Spleen (tissue), 11 donors: Measurements from ENCODE around the gene OGFOD3. TPM values are rescaled to one million over a fixed set of nuclear protein-coding genes. Genes with fewer than 3 reads are reported as not detected.

Experiments used
- DNase-seq: peaks from one replicate; pipeline ENCODE4 v3.0.0-alpha.2; 2020
- H3K27ac ChIP-seq, 8 donors: fragments of 200-600 bp; sonication (generic) in 7 of 8; 1 replicate in 4 of 8; 2 replicates in 4 of 8; pipeline versions ENCODE4 v1.5.0 to v1.8.0; 2016 to 2021; ENCODE audit warnings: inconsistent platforms in 4 of 8, mild to moderate bottlenecking in 4 of 8, moderate library complexity in 1 of 8
- H3K27me3 ChIP-seq, 7 donors: fragments of 200-600 bp; sonication (generic) in 6 of 7; replicated peaks in 1 of 7; 1 replicate in 4 of 7; 2 replicates in 3 of 7; pipeline versions ENCODE4 v1.5.0 to v1.8.0; 2016 to 2021; ENCODE audit warnings: inconsistent platforms in 3 of 7, mild to moderate bottlenecking in 1 of 7
- H3K36me3 ChIP-seq, 6 donors: fragments of 200-600 bp; sonication (generic) in 5 of 6; 1 replicate in 4 of 6; 2 replicates in 2 of 6; pipeline versions ENCODE4 v1.5.0 to v1.8.0; 2016 to 2021; ENCODE audit warnings: inconsistent platforms in 2 of 6
- H3K4me1 ChIP-seq, 6 donors: fragments of 200-600 bp; sonication (generic) in 5 of 6; 1 replicate in 3 of 6; 2 replicates in 3 of 6; pipeline versions ENCODE4 v1.5.0 to v1.8.0; 2016 to 2021; ENCODE audit warnings: inconsistent platforms in 3 of 6
- H3K4me3 ChIP-seq, 8 donors: fragments of 200-600 bp; sonication (generic) in 7 of 8; 1 replicate in 4 of 8; 2 replicates in 4 of 8; pipeline versions ENCODE4 v1.5.0 to v1.8.0; 2016 to 2021; ENCODE audit warnings: inconsistent platforms in 4 of 8, mild to moderate bottlenecking in 4 of 8, moderate library complexity in 2 of 8
- H3K9me3 ChIP-seq, 8 donors: fragments of 200-600 bp; sonication (generic) in 7 of 8; 1 replicate in 4 of 8; 2 replicates in 4 of 8; pipeline versions ENCODE4 v1.5.0 to v1.8.0; 2016 to 2021; ENCODE audit warnings: inconsistent platforms in 4 of 8
- CTCF ChIP-seq, 11 experiments: fragments of 200-600 bp in 7 of 11; fragments of 450-650 bp in 4 of 11; sonication (generic) in 4 of 11; IDR thresholded peaks in 8 of 11; conservative IDR thresholded peaks in 3 of 11; 1 replicate in 7 of 11; 2 replicates in 4 of 11; pipeline versions ENCODE4 v1.4.0 to v1.8.0; 2016 to 2021; ENCODE audit warnings: antibody characterized with exemption in 11 of 11, inconsistent platforms in 4 of 11, mild to moderate bottlenecking in 1 of 11
- POLR2A ChIP-seq, 3 donors: fragments of 450-650 bp; IDR thresholded peaks; one replicate each; pipeline ENCODE4 v1.5.1; 2017; ENCODE audit warnings: antibody characterized with exemption in 3 of 3, mild to moderate bottlenecking in 1 of 3
- POLR2AphosphoS5 ChIP-seq, 3 donors: sonication (generic); formaldehyde crosslinking; IDR thresholded peaks; one replicate each; pipeline ENCODE4 v1.5.1; 2017; ENCODE audit warnings: antibody characterized with exemption in 3 of 3
- WGBS, 5 donors: extraction: QIAGEN DNeasy Blood & Tissue Kit in 3 of 5; methylation state at CpG; one replicate each; pipeline versions ENCODE4 v1.1.5 to v1.1.7; 2013 to 2018; 5-methylcytosine and 5-hydroxymethylcytosine counted together
- intact Hi-C: fragments of 100-400 bp; cut with DNase I; formaldehyde crosslinking; loops from one replicate; pipeline ENCODE4 v1.15.0; 2023; ENCODE audit warnings: low total_unique reads
- polyA plus RNA-seq, 3 donors: library from polyadenylated mRNA; stranded (reverse); fragments of 200-250 nt; gene quantifications; one replicate each; pipeline ENCODE4 v1.2.1, GENCODE V29; 2013
- total RNA-seq, 7 donors: library from RNA; depleted of rRNA in 3 of 7; stranded (reverse); fragments of >200 nt in 3 of 7; fragmentation: NEBNext Ultra II Directional in 4 of 7; extraction: Animal tissue kit (Norgen Biotek cat#: 25700) in 4 of 7; gene quantifications; one replicate each; pipeline versions ENCODE4 v1.1.0 to v1.2.1, GENCODE V29; 2016 to 2021
- donor health status: healthy with polysubstance abuse.
- donor health status: DM: no; HTN: no; CAD: no; lungs with moderate emphysema.
- donor health status: DM: no; HTN: no; CAD: no.
- donor health status: Bipolar disorder and iron deficiency.
- donor health status: healthy.
- donor health status: DM: no; HTN: no; CAD: no.
- donor health status: DM: yes; HTN: yes; CAD: no.

The OGFOD3 gene
- total and polyA plus RNA-seq, 10 donors: 10.3 to 28.1 (median 21.8) TPM

- no peaks in the 10 kb centered on the region for H3K9me3 ChIP-seq
- intact Hi-C loops: no loop called here
- TF ChIP-seq CTCF (IDR thresholded peaks at IDR 0.05 in 8 of 11, conservative IDR thresholded peaks at IDR 0.05 in 3 of 11) (no peak), POLR2A (IDR thresholded peaks at IDR 0.05) (no peak), POLR2AphosphoS5 (IDR thresholded peaks at IDR 0.05) (no peak)
- H3K4me1 ChIP-seq: peaks cover 0 to 16% (median 4%) of the 10 kb centered on the region in 6 donors
- H3K36me3 ChIP-seq: no peaks in the 10 kb centered on the region
- WGBS, 5 donors: 34 to 45% (median 42%) methylated on average over 28 of the region's 28 CpGs
- no peak overlapping the region for H3K4me3 ChIP-seq
- no peak for DNase-seq
- H3K27me3 ChIP-seq: peaks cover 0 to 55% (median 0%) of the 10 kb centered on the region in 7 donors
- no peak overlapping the region for H3K27ac ChIP-seq
Observed at GRCh38 chr17:82346342-82347300, 71.8 kb downstream of the OGFOD3 start.

- intact Hi-C loops: no loop called here
- DNase-seq: no peak
- Histone ChIP-seq H3K27ac (no peak overlapping the region), H3K9me3 (peaks cover 0 to 6% (median 0%) of the 10 kb centered on the region in 8 donors), H3K36me3 (no peaks in the 10 kb centered on the region), H3K4me3 (no peak overlapping the region), H3K27me3 (peaks cover 0 to 42% (median 0%) of the 10 kb centered on the region in 7 donors), H3K4me1 (peaks cover 0 to 11% (median 2%) of the 10 kb centered on the region in 6 donors)
- 87 to 90% (median 88%) methylated on average over 42 of the region's 42 CpGs for WGBS, 5 donors
- TF ChIP-seq CTCF (IDR thresholded peaks at IDR 0.05 in 8 of 11, conservative IDR thresholded peaks at IDR 0.05 in 3 of 11): no peak
- TF ChIP-seq POLR2A (IDR thresholded peaks at IDR 0.05): no peak
- TF ChIP-seq POLR2AphosphoS5 (IDR thresholded peaks at IDR 0.05): no peak
Observed at GRCh38 chr17:82345151-82345976, 73.0 kb downstream of the OGFOD3 start.

GRCh38 chr17:82344175-82344907, 74.0 kb downstream of the OGFOD3 start:
- no peak for DNase-seq
- no peaks in the 10 kb centered on the region for H3K36me3 ChIP-seq
- peaks cover 0 to 6% (median 0%) of the 10 kb centered on the region in 8 donors for H3K9me3 ChIP-seq
- no peak overlapping the region for H3K27ac ChIP-seq
- no peak for TF ChIP-seq CTCF (IDR thresholded peaks at IDR 0.05 in 8 of 11, conservative IDR thresholded peaks at IDR 0.05 in 3 of 11)
- no peak for TF ChIP-seq POLR2A (IDR thresholded peaks at IDR 0.05)
- no peak for TF ChIP-seq POLR2AphosphoS5 (IDR thresholded peaks at IDR 0.05)
- 75 to 87% (median 80%) methylated on average over 16 to 24 of the region's 24 CpGs for WGBS, 5 donors
- peaks cover 0 to 32% (median 0%) of the 10 kb centered on the region in 7 donors for H3K27me3 ChIP-seq
- H3K4me1 ChIP-seq: peaks cover 0 to 9% (median 4%) of the 10 kb centered on the region in 6 donors
- intact Hi-C loops: no loop called here
- H3K4me3 ChIP-seq: no peak overlapping the region
